Stimulated activated CD8-positive, alpha-beta memory T cell treated with anti-CD3 and anti-CD28 coated beads, Interleukin-7, amount 100 ng/mL, for 48 hours (primary cell): ENCODE measurements around the gene STAP1.
"Not testable (repeated sequence)": the region's sequence is repeated elsewhere in the genome, so short reads cannot be mapped to it uniquely, and the experiment has no call there.

Experiments used
- DNase-seq, 2 donors: peaks; one replicate each; pipeline ENCODE4 v3.0.0-alpha.2; 2020; ENCODE audit warnings: low read depth in 1 of 2; ENCODE audit errors: extremely low read depth in 1 of 2

The STAP1 gene

GRCh38 chr4:67558493-67558892 is at the start of gene STAP1:
Gene STAP1, plus strand, starts transcription at chr4:67558727. Its CDS starts 83 bp downstream, at chr4:67558810.
- no peak for DNase-seq

GRCh38 chr4:67512501-67512900 is 46.0 kb upstream of the STAP1 start:
- DNase-seq: no peak

- DNase-seq: no peak
Measured at GRCh38 chr4:67520141-67520540, 38.4 kb upstream of the STAP1 start.

- DNase-seq: no peak
Measured at GRCh38 chr4:67521506-67521905, 37.0 kb upstream of the STAP1 start.

GRCh38 chr4:67522230-67522629 is 36.3 kb upstream of the STAP1 start:
- no peak for DNase-seq

GRCh38 chr4:67522851-67523671 is 35.5 kb upstream of the STAP1 start:
- no peak for DNase-seq

- DNase-seq: not testable (repeated sequence)
Measured at GRCh38 chr4:67524140-67524539, 34.4 kb upstream of the STAP1 start.

- DNase-seq: no peak
Measured at GRCh38 chr4:67531379-67531962, 27.1 kb upstream of the STAP1 start.

- DNase-seq: not testable (repeated sequence)
Measured at GRCh38 chr4:67532397-67532796, 26.1 kb upstream of the STAP1 start.

- DNase-seq: no peak
Measured at GRCh38 chr4:67533112-67533511, 25.4 kb upstream of the STAP1 start.

GRCh38 chr4:67535280-67535840 is 23.2 kb upstream of the STAP1 start:
- no peak for DNase-seq

GRCh38 chr4:67539830-67540229 is 18.7 kb upstream of the STAP1 start:
- DNase-seq: no peak

- no peak for DNase-seq
Measured at GRCh38 chr4:67542076-67542475, 16.5 kb upstream of the STAP1 start.

- DNase-seq: peak; percentile 88 to 94
Measured at GRCh38 chr4:67545199-67546003, 13.1 kb upstream of the STAP1 start, which contains the start of gene CENPC. Gene CENPC, minus strand, starts transcription at chr4:67545503. Its CDS starts 148 bp downstream, at chr4:67545355.

- no peak for DNase-seq
Measured at GRCh38 chr4:67546004-67546356, 12.5 kb upstream of the STAP1 start.

GRCh38 chr4:67546971-67547370 is 11.6 kb upstream of the STAP1 start:
- DNase-seq: no peak

- no peak for DNase-seq
Measured at GRCh38 chr4:67549123-67549522, 9.4 kb upstream of the STAP1 start.

- no peak for DNase-seq
Measured at GRCh38 chr4:67550451-67550850, 8.1 kb upstream of the STAP1 start.

- DNase-seq: no peak
Measured at GRCh38 chr4:67550857-67551256, 7.7 kb upstream of the STAP1 start.

GRCh38 chr4:67552146-67552792 is 6.3 kb upstream of the STAP1 start:
- not testable (repeated sequence) for DNase-seq

GRCh38 chr4:67554096-67554495 is 4.4 kb upstream of the STAP1 start:
- no peak for DNase-seq
